ENCODE measurements around the gene OR8D4.

Gene OR8D4

GRCh38 chr11:123905826-123906225 lies 3.9 kb downstream of the OR8D4 start:
- Histone ChIP-seq H3K4me1 (ENCODE audit: control insufficient read depth in 1 of 2, insufficient read depth in 1 of 2, low read depth in 1 of 2, low read length in 1 of 2) (no peaks in the 10 kb centered on the region), H3K9me3 (no peaks in the 10 kb centered on the region), H3K27me3 (no peaks in the 10 kb centered on the region), H3K27ac (no peak overlapping the region), H3K36me3 (no peaks in the 10 kb centered on the region), H3K4me3 (ENCODE audit: low read depth in 1 of 2, low read length in 1 of 2) (no peak overlapping the region)
- TF ChIP-seq CTCF (IDR thresholded peaks at IDR 0.05), result no peak

- no peaks in the 10 kb centered on the region for H3K9me3 ChIP-seq
- H3K36me3 ChIP-seq, result no peaks in the 10 kb centered on the region
- H3K27me3 ChIP-seq, result no peaks in the 10 kb centered on the region
- H3K4me3 ChIP-seq (ENCODE audit: low read depth in 1 of 2, low read length in 1 of 2), result no peak overlapping the region
- no peak for TF ChIP-seq CTCF (IDR thresholded peaks at IDR 0.05)
- H3K4me1 ChIP-seq (ENCODE audit: control insufficient read depth in 1 of 2, insufficient read depth in 1 of 2, low read depth in 1 of 2, low read length in 1 of 2), result no peaks in the 10 kb centered on the region
- no peak overlapping the region for H3K27ac ChIP-seq
Measured at GRCh38 chr11:123920943-123921342, 19.0 kb downstream of the OR8D4 start.

GRCh38 chr11:123924027-123924426 lies 22.1 kb downstream of the OR8D4 start:
- Histone ChIP-seq H3K27me3 (no peaks in the 10 kb centered on the region), H3K4me3 (ENCODE audit: low read depth in 1 of 2, low read length in 1 of 2) (no peak overlapping the region), H3K36me3 (no peaks in the 10 kb centered on the region), H3K4me1 (ENCODE audit: control insufficient read depth in 1 of 2, insufficient read depth in 1 of 2, low read depth in 1 of 2, low read length in 1 of 2) (no peaks in the 10 kb centered on the region), H3K9me3 (no peaks in the 10 kb centered on the region), H3K27ac (no peak overlapping the region)
- no peak for TF ChIP-seq CTCF (IDR thresholded peaks at IDR 0.05)

GRCh38 chr11:123939317-123939716 lies 37.4 kb downstream of the OR8D4 start, which contains the start of gene OR4D5:
TSS of gene OR4D5 (plus strand) at chr11:123939617. CDS start at chr11:123939617, 0 bp downstream.
- Histone ChIP-seq H3K27me3 (no peaks in the 10 kb centered on the region), H3K4me1 (ENCODE audit: control insufficient read depth in 1 of 2, insufficient read depth in 1 of 2, low read depth in 1 of 2, low read length in 1 of 2) (no peaks in the 10 kb centered on the region), H3K4me3 (ENCODE audit: low read depth in 1 of 2, low read length in 1 of 2) (no peak within 1 kb of the TSS), H3K36me3 (no peaks in the 10 kb centered on the region), H3K27ac (no peak within 1 kb of the TSS), H3K9me3 (no peaks in the 10 kb centered on the region)
- no peak for TF ChIP-seq CTCF (IDR thresholded peaks at IDR 0.05)

GRCh38 chr11:123942413-123942812 lies 40.4 kb downstream of the OR8D4 start:
- TF ChIP-seq CTCF (IDR thresholded peaks at IDR 0.05), result no peak
- Histone ChIP-seq H3K4me1 (ENCODE audit: control insufficient read depth in 1 of 2, insufficient read depth in 1 of 2, low read depth in 1 of 2, low read length in 1 of 2) (no peaks in the 10 kb centered on the region), H3K27ac (no peak overlapping the region)

GRCh38 chr11:123943738-123944137 lies 41.8 kb downstream of the OR8D4 start, which contains the start of gene OR6T1:
TSS of gene OR6T1 (minus strand) at chr11:123943838. CDS start at chr11:123943838, 0 bp downstream.
- no peak within 1 kb of the TSS for H3K4me3 ChIP-seq (ENCODE audit: low read depth in 1 of 2, low read length in 1 of 2)
- H3K27me3 ChIP-seq, result no peaks in the 10 kb centered on the region
- H3K4me1 ChIP-seq (ENCODE audit: control insufficient read depth in 1 of 2, insufficient read depth in 1 of 2, low read depth in 1 of 2, low read length in 1 of 2), result no peaks in the 10 kb centered on the region
- no peaks in the 10 kb centered on the region for H3K9me3 ChIP-seq
- H3K27ac ChIP-seq, result no peak within 1 kb of the TSS
- no peaks in the 10 kb centered on the region for H3K36me3 ChIP-seq
- TF ChIP-seq CTCF (IDR thresholded peaks at IDR 0.05), result no peak

More at GRCh38 chr11:123942413-123942812, 40.4 kb downstream of the OR8D4 start:
- H3K9me3 ChIP-seq, result no peaks in the 10 kb centered on the region
- no peaks in the 10 kb centered on the region for H3K27me3 ChIP-seq
- H3K4me3 ChIP-seq (ENCODE audit: low read depth in 1 of 2, low read length in 1 of 2), result no peak overlapping the region
- H3K36me3 ChIP-seq, result no peaks in the 10 kb centered on the region
